Measurements from ENCODE around the gene CYP27C1.
"Not testable (repeated sequence)": the region's sequence is repeated elsewhere in the genome, so short reads cannot be mapped to it uniquely, and the experiment has no call there.

Gene CYP27C1

GRCh38 chr2:127220768-127221527 is 849 bp upstream of the CYP27C1 start:
- no peak for DNase-seq (ENCODE audit: low read depth in 2 of 2)

DNA sequence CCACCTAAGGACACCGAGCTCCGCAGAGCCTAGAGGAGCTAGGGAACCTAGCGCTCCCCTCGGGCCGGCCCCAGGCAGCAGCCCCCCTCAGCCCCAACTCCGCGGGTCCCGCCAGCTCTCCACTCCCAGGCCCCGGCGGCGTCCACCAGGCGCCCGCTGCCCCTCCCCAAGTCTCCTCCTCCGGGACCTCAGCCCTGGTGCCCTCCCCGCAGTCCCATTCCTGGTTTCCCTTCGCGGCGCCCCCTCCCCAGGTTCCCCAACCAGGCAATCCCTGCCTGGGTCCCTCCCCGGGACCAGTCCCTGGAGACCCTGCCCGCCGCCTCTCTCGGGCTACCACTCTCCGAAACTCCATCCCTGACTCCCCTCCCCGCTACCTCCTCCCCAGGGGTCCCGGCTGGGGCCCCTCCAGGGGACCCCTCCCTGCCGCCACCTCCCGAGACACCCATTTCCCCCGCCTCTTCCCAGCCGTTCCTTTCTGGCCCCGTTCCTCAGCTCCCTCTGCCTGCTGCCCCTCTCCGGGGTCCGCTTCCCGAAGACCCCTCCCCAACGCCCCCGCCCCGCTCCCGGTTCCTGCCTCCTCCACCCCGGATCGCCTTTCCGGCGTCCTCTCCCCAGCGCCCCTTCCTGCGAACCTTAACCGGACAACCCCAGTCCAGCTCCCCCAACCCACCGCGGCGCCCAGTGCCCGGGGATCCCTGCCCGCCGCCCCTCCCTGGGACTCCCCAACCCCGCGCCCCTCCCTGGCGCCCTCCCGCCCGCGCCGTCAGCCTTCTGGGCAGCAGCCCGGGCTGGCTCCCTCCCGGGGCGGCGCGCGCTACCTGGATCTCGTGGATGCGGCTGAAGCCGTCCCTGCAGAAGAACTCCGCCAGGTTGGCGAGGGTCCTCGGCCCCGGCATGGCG is 678 bp downstream of the CYP27C1 start:
- no peak for DNase-seq (ENCODE audit: low read depth in 2 of 2)

GRCh38 chr2:127218812-127219170 is 1.3 kb downstream of the CYP27C1 start:
- no peak for DNase-seq (ENCODE audit: low read depth in 2 of 2)

GRCh38 chr2:127217470-127218325 is 2.4 kb downstream of the CYP27C1 start:
- DNase-seq (ENCODE audit: low read depth in 2 of 2) = no peak

DNA sequence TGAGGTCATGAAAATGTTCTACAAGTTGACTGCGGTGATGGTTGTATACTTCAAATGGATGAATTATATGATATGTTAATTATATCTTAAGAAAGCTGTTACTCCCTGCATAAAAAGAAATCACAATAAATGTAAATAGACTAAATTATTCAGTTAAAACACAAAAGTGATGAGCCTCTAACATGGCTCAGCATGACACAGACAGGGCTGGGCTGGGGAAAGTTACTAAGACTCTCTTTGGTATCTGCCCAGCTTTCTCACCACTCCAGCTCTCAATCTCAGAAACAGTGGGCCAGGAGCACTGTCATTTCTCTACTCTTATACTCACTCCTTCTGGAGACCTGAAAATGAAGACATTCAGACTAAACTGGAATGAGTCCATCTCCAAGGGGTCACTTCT is 3.5 kb downstream of the CYP27C1 start:
- no peak for DNase-seq (ENCODE audit: low read depth in 2 of 2)

- no peak for DNase-seq (ENCODE audit: low read depth in 2 of 2)
Measured at GRCh38 chr2:127216095-127216494, 4.0 kb downstream of the CYP27C1 start.

DNA sequence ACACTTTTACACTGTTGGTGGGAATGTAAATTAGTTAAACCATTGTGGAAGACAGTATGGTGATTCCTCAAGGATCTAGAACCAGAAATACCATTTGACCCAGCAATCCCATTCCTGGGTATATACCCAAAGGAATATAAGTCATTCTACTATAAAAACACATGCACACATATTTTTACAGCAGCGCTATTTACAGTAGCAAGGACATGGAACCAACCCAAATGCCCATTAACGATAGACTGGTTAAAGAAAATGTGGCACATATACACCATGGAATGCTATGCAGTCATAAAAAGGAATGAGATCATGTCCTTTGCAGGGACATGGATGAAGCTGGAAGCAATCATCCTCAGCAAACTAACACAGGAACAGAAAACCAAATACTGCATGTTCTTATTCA is 5.9 kb downstream of the CYP27C1 start:
- DNase-seq (ENCODE audit: low read depth in 2 of 2) = not testable (repeated sequence)

DNA sequence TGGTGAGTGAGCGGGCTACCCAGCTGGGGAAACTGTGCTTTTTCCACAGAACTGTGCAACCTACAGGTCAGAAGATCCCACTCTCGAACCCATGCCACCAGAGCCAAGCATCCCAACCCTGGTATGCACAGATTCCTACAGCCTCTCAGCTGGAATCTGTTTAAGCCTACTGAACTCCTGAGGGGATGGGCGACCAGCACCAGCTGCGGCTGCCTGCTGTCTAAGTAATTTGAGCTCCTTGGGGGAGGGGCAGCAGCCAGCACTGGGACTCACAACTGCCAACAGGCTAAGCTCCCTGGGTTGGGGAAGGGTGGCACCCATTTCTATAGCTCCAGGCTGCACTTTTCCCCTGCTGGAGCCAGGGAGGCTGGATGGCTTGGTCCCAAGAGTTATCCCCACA is 11.8 kb downstream of the CYP27C1 start:
- DNase-seq (ENCODE audit: low read depth in 2 of 2) = no peak

DNA sequence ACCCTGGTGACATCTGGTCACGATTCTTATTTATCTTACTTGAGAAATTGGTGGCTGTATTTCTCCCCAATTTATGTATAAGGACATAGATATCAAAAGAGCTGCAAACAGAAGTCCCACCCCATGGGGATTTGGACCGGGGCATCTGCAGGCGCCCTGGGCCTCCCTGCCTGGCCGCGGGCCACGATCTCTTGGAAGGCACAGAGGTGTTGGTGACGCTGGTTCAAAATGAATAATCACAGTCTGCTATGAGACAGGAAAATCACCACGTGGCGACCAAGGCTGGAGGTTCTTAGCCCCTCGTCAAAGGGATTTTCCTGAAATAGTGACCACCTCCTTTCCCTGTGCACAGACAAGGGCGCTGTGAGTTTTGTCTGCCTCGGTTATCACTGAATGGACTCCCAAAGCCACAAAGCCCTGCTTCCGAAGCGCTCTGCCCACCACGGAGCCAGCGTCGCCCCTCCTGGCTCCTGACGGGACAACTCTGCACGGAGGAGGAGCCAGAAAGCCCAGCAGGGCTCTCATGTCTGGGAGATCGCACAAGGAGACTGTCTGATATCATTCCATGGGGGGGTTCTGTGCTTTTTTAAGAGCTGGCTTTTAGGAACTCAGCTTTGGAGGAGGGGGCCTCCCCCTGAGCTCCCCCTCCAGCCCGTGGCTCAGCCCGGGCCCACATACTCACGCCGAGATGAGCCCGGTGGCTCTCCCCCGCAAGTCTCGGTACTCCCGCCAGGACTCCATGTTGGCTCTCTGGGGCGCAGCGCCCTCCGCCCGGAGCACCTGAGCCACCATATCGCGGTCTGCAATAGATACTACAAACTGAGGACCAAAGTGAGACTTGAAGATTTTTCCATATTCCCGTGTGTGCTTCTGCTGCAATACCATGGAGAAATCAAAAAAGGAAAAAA is 14.6 kb downstream of the CYP27C1 start:
- DNase-seq (ENCODE audit: low read depth in 2 of 2) = no peak

- no peak for DNase-seq (ENCODE audit: low read depth in 2 of 2)
Measured at GRCh38 chr2:127201452-127201851, 18.6 kb downstream of the CYP27C1 start.

- no peak for DNase-seq (ENCODE audit: low read depth in 2 of 2)
Measured at GRCh38 chr2:127200962-127201361, 19.1 kb downstream of the CYP27C1 start.

GRCh38 chr2:127199223-127199622 is 20.9 kb downstream of the CYP27C1 start:
- no peak for DNase-seq (ENCODE audit: low read depth in 2 of 2)

- DNase-seq (ENCODE audit: low read depth in 2 of 2) = peak in 1 of 2 donors; percentile 28
Measured at GRCh38 chr2:127197475-127198385, 22.4 kb downstream of the CYP27C1 start.

DNA sequence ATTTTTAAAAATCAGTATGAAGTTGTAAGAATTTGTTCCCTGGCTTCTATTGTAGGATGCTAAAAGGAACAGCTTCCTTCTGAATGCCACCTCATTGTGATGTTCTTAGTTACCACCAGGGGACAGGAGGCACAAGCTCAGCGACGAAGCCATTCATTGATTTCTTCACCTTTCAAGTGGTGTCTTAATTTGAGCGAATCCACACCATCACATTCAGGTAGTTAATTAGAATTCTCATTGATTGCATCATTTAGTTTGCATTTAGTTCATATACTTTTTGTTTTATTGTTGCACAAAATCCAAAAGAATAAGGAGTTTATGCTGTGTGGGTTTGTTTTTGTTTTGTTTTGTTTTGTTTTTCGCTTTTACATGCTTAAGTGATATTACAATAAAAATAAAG is 23.1 kb downstream of the CYP27C1 start:
- DNase-seq (ENCODE audit: low read depth in 2 of 2) = no peak

- DNase-seq (ENCODE audit: low read depth in 2 of 2) = no peak
Measured at GRCh38 chr2:127196549-127196948, 23.6 kb downstream of the CYP27C1 start.

DNA sequence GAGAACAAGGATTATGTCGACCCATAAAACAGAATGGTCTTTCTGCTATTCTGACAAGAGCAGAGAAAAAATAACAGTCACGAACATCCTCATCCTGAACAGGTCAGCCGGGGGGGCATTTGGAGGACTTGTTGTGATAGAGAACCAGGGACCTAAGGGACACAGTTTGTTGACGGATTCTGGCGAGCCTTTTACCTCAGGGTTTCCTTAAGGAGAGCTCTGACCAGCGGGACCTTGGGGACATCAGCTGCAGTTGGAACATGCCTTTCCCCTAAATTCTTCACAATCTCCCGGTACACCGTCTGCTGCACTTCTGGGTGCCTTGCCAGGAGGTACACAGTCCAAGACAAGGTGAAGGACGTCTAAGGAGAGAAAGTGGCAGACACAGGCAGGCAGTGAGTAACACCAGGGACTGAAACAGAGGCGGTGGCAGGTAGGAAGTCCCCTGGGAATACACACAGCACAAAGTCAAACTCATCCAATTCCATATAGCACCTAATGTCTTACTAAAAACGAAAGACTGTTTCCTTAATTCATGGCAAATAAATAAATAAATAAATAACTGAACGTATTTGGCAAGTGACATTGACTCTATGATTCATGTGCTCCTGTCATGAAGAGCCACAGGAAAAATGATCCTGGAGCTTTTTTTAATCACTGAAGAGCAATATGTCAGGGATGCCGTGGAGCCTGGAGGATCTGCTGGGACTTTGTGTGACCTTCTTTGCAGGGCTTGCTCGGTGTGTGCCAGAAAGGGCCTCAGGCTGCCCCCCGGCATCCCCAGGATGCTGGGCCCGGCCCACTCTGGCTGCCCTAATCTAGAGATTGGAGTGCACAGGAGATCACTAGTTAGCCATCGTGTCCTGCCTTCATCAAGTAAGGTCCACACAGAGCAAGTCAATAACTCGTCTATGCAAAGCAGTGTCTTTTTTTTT is 24.7 kb downstream of the CYP27C1 start:
- DNase-seq (ENCODE audit: low read depth in 2 of 2) = no peak

GRCh38 chr2:127194447-127194846 is 25.7 kb downstream of the CYP27C1 start:
- DNase-seq (ENCODE audit: low read depth in 2 of 2) = no peak

GRCh38 chr2:127193967-127194280 is 26.2 kb downstream of the CYP27C1 start:
- no peak for DNase-seq (ENCODE audit: low read depth in 2 of 2)

Data from stimulated activated CD8-positive, alpha-beta memory T cell treated with anti-CD3 and anti-CD28 coated beads, Interleukin-7, amount 100 ng/mL, for 4 hours (primary cell).